SK-N-MC (cell line): Measurements from ENCODE around the gene GLI1.

ENCODE experiments used
- EZH2 ChIP-seq: fragments of 200-600 bp; sonication (generic); IDR thresholded peaks from one replicate; pipeline ENCODE4 v1.6.1; 2017; ENCODE audit warnings: antibody characterized with exemption
- FOXP2 ChIP-seq: optimal IDR thresholded peaks from 2 replicates; pipeline ENCODE3; 2011; ENCODE audit warnings: mild to moderate bottlenecking, moderate library complexity; ENCODE audit not compliant: insufficient read depth; ENCODE audit errors: extremely low read length, control extremely low read depth
- POLR2AphosphoS5 ChIP-seq: IDR thresholded peaks from 2 replicates; pipeline ENCODE4 v1.6.1; 2012; ENCODE audit warnings: mild to moderate bottlenecking, low read depth, low read length, borderline replicate concordance

GRCh38 chr12:57450057-57450456 lies 9.5 kb upstream of the GLI1 start:
- TF ChIP-seq POLR2AphosphoS5 (no peak), EZH2 (no peak), FOXP2 (no peak)
